Activated effector memory CD4-positive, alpha-beta T cell treated with anti-CD3 and anti-CD28 coated beads, Interleukin-2, amount 50 U/mL, for 16 hours (primary cell): ENCODE results near the gene TMPRSS2.
"Not testable (repeated sequence)": the region's sequence is repeated elsewhere in the genome, so short reads cannot be mapped to it uniquely, and the experiment has no call there.

Experiments used
- DNase-seq: peaks from one replicate; pipeline ENCODE4 v3.0.0-alpha.2; 2020

The TMPRSS2 gene

DNA sequence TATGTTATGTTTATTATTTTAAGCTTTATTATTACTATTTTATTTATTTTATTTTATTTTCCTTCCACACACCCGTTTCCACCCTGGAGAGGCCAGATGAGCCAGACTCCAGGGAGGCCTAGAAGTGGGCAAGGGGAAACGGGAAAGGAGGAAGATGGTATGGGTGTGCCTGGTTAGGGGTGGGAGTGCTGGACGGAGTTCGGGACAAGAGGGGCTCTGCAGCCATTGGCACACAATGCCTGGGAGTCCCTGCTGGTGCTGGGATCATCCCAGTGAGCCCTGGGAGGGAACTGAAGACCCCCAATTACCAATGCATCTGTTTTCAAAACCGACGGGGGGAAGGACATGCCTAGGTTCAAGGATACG lies 82.4 kb downstream of the TMPRSS2 start:
- DNase-seq = no peak

DNA sequence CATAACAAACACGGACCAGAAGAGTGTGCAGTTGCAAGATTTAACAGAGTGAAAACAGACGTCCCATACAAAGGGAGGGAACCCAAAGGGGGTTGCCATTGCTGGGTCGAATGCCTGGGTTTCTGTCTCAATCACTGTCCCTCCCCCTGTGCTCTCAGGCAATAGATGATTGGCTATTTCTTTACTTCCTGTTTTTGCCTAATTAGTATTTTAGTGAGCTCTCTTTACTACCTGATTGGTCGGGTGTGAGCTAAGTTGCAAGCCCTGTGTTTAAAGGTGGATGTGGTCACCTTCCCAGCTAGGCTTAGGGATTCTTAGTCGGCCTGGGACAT lies 84.7 kb downstream of the TMPRSS2 start:
- not testable (repeated sequence) for DNase-seq

DNA sequence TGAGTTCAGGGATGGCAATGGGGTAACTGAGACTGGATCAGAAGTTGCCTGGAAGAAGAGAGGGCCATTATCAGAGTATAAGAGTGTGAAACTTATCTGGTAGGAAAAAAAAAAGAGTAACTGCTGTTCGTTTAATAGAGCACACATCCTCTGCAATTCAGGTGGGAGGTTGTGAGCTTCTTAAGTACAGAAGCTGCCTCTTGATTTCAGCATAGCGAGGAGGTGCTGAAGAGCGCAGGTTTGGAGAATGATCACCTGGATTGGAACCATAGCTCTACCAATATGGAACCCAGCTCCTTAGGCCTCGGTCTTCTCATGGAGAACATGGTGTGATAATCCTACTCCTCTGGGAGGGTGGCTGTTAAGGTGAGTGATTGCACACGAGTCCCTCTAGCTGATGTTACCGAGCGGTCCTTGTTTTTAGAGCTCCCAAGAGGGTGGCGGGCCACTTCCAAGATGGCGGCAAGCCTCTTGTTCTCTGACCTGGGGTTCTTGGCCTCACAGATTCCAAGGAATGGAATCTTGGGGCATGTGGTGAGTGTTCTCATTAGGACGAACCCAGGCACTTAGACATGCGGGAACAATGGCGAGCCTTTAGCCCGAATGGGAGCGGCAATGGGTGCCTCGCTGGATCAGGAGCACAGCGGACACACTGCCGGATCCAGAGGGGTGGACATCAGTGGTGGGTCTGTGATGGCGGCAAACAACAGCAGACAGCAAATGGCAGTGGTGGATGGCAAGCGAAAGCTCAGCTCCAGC lies 85.2 kb downstream of the TMPRSS2 start:
- no peak for DNase-seq

DNA sequence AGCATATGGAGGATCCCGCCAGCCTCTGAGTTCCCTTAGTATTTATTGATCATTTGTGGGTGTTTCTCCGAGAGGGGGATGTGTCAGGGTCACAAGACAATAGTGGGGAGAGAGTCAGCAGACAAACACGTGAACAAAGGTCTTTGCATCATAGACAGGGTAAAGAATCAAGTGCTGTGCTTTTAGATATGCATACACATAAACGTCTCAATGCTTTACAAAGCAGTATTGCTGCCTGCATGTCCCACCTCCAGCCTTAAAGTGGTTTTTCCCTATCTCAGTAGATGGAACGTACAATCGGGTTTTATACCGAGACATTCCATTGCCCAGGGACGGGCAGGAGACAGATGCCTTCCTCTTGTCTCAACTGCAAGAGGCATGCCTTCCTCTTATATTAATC lies 87.0 kb downstream of the TMPRSS2 start:
- DNase-seq = not testable (repeated sequence)

DNA sequence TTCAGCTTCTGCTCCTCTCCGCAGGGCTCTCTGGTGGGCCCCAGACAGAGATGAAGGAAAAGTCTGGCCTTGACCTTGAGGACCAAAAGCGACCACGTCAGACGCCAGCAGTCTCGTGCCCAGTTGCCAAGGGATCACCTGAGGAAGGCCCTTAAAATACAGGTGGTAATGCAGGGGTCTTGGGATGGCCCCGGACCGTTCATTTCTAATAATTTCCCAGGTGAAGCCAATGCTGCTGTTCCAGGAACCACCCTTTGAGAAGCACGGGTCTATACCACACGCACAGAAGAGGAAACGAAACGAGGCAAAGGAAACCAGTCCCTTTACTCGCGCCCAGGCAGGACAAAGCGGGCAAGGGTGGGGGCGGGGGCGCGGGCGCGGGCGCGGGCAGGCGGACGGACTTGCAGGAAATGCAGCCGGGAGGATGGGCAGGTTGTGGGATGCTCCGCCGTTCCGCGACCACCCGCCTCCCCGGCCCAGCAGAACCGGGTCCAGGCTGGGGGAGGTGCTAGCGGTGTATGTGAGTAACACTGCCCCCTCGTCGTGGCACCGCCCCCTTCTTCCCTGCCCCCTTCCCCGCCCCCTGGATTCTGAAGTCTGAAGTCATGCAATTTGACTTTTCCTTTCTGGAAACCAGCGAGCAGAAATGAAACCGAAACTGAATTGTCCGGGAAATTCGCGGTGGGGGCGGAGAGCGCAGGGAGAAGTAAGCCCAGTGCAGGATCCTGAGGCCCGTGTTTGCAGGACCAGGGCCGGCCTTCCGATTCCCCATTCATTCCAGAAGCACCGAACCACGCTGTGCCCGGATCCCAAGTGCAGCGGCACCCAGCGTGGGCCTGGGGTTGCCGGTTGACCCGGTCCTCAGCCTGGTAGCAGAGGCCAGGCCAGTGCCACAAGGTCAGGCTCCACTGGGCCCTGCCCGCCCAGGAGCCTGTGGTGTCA lies 87.8 kb downstream of the TMPRSS2 start:
- peak; percentile 82 for DNase-seq

DNA sequence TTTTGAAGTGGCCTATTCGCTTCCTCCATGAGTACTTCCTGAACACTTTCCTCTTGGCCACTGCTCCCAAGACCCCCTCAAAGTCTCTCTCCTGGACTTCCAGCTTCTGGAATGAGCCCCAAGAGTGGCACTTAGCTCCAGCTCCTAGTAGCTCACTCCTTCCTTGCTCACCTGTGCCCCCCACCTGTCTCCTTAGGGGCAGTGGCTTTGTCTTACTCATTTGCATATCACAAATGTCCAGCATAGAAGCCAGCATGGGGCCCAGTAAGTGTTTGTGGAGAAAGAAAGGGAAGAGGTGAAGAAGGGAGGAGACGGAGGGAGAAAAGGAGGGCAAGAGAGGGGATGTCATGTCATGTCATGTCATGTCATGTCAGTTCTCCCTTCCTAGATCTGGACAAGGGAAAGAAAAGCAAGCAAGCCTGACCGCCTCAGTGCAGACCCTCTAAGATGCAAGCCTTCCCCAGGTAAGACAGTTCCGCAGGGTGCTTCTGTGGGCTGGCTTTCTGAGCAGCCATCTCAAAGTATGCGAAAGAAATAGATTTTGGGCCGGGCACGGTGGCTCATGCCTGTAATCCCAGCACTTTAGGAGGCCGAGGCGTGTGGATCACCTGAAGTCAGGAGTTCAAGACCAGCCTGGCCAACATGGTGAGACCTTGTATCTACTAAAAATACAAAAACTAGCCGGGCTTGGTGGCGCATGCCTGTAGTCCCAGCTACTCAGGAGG lies 88.8 kb downstream of the TMPRSS2 start:
- no peak for DNase-seq

DNA sequence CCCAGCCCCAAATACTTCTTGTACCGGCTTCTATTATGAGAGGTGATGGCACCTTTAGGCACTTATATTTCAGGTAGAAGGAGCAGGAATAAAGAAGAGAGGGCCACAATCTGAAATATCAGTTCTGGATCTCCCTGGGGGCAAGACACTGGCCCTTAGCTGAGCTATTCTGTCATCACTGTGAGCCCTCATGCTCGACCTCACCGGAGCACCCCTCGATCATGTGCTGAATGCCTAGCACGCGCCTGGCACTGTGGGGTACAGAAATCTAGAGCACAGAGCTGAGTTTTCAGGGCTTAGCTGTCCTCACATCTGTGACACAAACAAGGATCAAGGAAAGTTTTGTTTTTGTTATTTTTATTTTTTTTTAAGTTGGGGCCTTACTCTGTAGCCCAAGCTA lies 89.6 kb downstream of the TMPRSS2 start:
- DNase-seq = no peak

DNA sequence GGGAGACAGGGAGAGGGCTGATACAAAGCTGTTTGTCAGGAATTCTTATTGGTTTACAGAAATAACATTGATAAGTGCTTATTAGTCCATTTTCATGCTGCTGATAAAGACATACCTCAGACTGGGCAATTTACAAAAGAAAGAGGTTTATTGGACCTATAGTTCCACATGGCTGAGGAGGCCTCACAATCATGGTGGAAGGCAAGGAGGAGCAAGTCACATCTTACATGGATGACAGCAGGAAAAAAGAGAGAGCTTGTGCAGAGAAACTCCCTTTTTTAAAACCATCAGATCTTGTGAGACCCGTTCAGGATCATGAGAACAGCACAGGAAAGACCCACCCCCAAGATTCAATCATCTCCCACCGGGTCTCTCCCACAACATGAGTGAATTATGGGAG lies 90.5 kb downstream of the TMPRSS2 start:
- not testable (repeated sequence) for DNase-seq
